ENCODE results near the gene PRKCA.

DNA sequence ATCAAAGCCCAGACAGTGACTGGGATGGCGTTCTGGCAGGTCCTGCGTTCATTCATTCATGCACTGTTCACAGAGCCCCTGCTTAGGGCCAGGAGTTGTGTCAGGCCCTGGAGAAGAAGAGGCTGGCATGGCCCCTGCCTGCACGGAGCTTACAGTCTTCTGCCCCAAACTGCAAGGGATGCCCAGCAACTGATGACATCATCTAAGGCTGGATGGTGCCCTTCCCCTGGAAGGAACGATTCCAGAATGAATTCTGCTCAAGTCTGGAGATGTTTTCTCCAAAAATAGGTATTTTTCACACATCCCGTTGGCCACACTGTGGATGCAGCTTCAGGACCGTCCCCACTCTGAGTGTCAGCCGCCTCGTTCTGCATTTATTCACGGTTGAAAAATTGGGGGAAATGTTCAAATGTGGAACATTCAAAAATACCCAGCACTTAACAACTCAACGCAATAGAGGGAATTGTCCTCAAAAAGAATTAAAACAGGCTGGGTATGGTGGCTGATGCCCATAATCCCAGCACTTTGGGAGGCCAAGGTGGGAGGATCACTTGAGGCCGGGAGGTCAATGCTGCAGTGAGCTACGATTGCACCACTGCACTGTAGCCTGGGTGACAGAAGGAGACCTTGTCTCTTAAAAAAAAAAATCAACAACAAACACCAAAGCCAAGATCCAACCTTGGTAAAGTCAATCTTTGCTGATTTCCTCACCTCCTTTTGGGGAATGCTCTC lies 508.7 kb downstream of the PRKCA start:
- TF ChIP-seq FOXM1 (IDR thresholded peaks at IDR 0.05; ENCODE audit: low read depth, low read length) = no peak
- TF ChIP-seq ESRRA (IDR thresholded peaks at IDR 0.05; ENCODE audit: low read length) = no peak
- TF ChIP-seq KDM1A (IDR thresholded peaks at IDR 0.05; ENCODE audit: borderline replicate concordance) = no peak
- TF ChIP-seq BRCA1 (IDR thresholded peaks at IDR 0.05; ENCODE audit: low read depth, low read length) = no peak
- no peak for TF ChIP-seq ATF3 (IDR thresholded peaks at IDR 0.05; ENCODE audit: borderline replicate concordance, extremely low read depth, low read depth, low read length)

All from GM12878 (cell line).